HG02759 (cell line): ENCODE results near the gene TAF6.

Experiments
- ATAC-seq: cut with Tn5 transposase; IDR thresholded peaks from one replicate; pipeline ENCODE4 v1.9.1; 2021; ENCODE audit warnings: mild to moderate bottlenecking, moderate library complexity; ENCODE audit not compliant: unreplicated experiment

Gene TAF6

GRCh38 chr7:100119072-100119969, at the start of gene TAF6, which contains the start of gene CNPY4:
Gene TAF6 (minus strand): TSS chr7:100119358. CDS start chr7:100114209, 5,149 bp downstream.
Gene CNPY4 (plus strand): TSS chr7:100119634. CDS start chr7:100119745, 111 bp downstream.
- peak; percentile 71 for ATAC-seq

DNA sequence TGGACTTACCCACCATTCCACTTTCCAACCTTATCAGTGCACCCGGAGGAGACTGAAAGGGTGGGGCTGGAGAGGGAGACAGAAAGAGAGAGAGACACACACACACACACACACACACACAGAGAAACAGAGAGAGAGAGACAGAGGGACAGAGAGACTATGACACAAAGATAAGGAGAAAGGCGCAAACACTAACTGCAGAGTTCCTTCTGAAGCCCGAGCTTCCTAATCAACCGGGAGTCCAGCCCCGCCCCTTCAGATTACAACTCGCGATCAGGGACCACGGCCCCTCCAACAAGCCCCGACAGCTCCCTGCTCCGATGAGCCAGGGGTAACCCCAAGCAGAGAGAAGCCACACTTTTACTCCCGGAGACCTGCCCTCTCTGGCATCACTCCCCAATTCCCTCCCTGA, 48.8 kb upstream of the TAF6 start:
- ATAC-seq = no peak

GRCh38 chr7:100166970-100167911, 48.1 kb upstream of the TAF6 start:
- no peak for ATAC-seq

GRCh38 chr7:100166317-100166940, 47.3 kb upstream of the TAF6 start:
- no peak for ATAC-seq

- no peak for ATAC-seq
Measured at GRCh38 chr7:100163871-100164270, 44.7 kb upstream of the TAF6 start.

GRCh38 chr7:100163006-100163531, 43.9 kb upstream of the TAF6 start:
- ATAC-seq = no peak

DNA sequence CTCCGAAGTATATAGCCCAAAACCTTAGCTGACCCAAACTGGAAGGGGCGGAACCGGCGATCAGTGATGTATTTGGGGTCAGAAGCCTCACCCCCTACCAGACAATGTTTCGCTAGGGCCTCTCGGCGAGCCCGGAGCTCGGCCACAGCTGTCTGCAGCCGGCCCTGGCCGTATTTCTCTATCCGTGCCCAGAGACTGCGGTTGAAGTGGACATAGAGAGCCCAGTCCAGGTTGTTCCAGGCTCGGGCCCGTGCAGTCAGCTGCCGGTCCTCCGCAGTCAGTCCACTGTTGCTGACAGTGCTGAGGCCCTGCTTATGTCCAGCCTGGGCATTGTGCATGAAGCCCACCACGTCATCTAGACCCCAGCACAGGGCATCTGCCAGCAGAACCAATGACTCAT, 40.9 kb upstream of the TAF6 start:
- ATAC-seq = no peak

- ATAC-seq = no peak
Measured at GRCh38 chr7:100159099-100159623, 40.0 kb upstream of the TAF6 start.

- peak; percentile 88 for ATAC-seq
Measured at GRCh38 chr7:100158229-100159098, 39.3 kb upstream of the TAF6 start, which contains the start of gene TRAPPC14. Gene TRAPPC14 (minus strand): TSS chr7:100158723. CDS start chr7:100158499, 224 bp downstream.

DNA sequence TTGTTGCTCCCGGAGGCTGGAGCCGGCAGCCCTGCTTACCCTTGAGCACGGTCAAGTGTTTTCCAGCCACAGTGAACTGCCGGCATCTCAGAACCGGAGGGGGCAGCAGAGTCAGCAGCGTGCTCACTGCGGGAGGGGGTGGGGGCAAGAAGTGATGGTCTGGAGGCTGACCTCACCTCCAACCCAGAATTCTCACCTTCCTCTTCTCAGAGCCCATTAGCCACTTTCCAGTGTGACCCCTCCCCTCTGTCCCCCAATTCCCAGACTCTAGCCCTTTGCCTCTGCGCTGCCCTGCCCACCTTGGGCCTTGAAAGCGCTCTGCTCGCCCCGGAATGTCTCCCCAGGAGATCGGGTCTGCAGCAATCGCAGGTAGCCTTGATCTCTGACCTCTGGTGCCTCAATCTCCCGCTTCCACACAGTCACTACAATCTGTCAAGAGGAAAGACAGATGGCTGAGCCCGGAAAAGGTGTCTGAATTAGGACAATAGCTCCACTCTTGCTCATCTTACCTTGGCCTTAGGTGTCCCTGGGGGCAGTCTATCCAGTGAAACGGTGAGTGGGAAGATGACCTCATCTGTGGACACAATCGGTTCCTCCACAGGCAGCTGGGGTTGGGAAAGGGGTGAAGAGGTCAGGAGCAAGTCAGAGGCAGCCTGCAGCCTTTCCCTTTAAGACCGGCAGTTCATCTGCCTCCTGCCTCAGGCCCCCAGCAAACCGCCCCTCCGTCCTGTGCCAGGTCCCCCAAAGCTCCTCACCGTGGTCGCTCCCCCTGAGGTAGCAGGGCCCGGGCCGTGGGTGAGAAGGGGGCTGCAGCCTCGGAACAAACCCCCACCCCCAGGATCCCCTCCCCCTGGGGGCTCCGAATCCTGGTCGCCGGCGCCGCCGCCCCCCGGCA, 38.4 kb upstream of the TAF6 start:
- ATAC-seq = peak; percentile 16

- ATAC-seq = no peak
Measured at GRCh38 chr7:100157069-100157333, 37.8 kb upstream of the TAF6 start.

GRCh38 chr7:100156331-100157068, 37.3 kb upstream of the TAF6 start:
- ATAC-seq = no peak

DNA sequence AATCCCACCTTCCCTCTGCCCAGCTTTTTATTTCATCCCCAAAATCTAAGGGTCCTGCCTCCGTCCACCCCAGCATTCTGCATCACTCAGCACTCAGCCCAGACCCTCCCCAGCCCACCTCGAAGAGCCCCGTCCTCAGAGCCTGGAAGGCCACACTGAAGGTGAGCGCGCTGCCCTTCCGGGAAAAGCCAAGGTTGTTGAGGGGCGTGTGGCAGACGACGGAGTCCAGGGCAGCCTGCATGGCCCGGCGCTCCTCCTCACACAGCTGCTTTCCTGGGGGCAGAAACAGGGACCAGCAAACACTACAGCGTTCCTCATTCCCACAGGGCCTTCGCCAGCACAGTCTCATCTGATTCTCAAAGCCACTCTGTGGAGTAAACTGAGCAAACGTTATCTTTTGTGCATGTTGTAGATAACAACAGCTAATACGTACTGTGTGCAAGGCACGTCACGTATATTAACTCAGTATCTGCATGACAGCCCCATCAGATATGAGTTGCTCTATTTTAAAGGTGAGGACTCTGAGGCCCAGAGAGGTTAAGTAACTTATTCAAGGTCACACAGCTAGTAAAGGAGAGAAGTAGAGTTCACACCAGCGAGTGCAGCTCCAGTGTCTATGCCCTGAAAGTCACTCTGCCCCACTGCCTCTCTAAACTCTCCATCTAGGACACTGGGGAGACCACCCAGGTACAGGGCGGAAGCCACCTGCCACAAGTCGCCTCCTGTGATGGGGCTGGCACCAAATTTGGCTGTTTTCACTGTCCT, 36.6 kb upstream of the TAF6 start:
- no peak for ATAC-seq

GRCh38 chr7:100154651-100155491, 35.7 kb upstream of the TAF6 start:
- no peak for ATAC-seq

GRCh38 chr7:100153708-100154535, 34.8 kb upstream of the TAF6 start:
- no peak for ATAC-seq
